RWPE1 (cell line): Measurements from ENCODE around the gene ALDH4A1.
"Not testable (repeated sequence)": the region's sequence is repeated elsewhere in the genome, so short reads cannot be mapped to it uniquely, and the experiment has no call there.

ENCODE experiments used
- CTCF ChIA-PET: fragments of 350-600 bp; sonication (Branson Sonifier 250); formaldehyde crosslinking; extraction: SDS; loops from one replicate; lab custom pipeline; 2021; lab: Yijun Ruan, JAX
- POLR2A ChIA-PET: fragments of 400-600 bp; formaldehyde crosslinking; extraction: SDS; loops from one replicate; lab custom pipeline; 2020; ENCODE audit warnings: antibody characterized with exemption; ENCODE audit not compliant: low non-redundant PET; lab: Yijun Ruan, JAX
- DNase-seq: peaks from one replicate; pipeline ENCODE4 v3.0.0; 2012; ENCODE audit warnings: low spot score
- H3K27ac ChIP-seq: fragments of 450-650 bp; 2 replicates; pipeline ENCODE4 v1.5.1; 2017
- CTCF ChIP-seq: fragments of 450-650 bp; conservative IDR thresholded peaks from 2 replicates; pipeline ENCODE4 v1.5.1; 2017; ENCODE audit warnings: low read depth, mild to moderate bottlenecking

The ALDH4A1 gene

GRCh38 chr1:18858070-18858688 is 44.2 kb downstream of the ALDH4A1 start:
- no peak for TF ChIP-seq CTCF
- POLR2A ChIA-PET: no interaction called here

GRCh38 chr1:18856435-18856834 is 45.9 kb downstream of the ALDH4A1 start:
- no peak overlapping the region for H3K27ac ChIP-seq

More at GRCh38 chr1:18858070-18858688, 44.2 kb downstream of the ALDH4A1 start:
- no peak for DNase-seq
- H3K27ac ChIP-seq: no peak overlapping the region
- CTCF ChIA-PET: no interaction called here

GRCh38 chr1:18855573-18855972 is 46.8 kb downstream of the ALDH4A1 start:
- ChIA-PET CTCF (interaction anchor here (0.6 kb wide), 1 partner anchor 108 kb away, joined by 4 read pairs; no protein-coding TSS in a partner anchor), POLR2A (no interaction called here)
- no peak for DNase-seq
- no peak for TF ChIP-seq CTCF
- H3K27ac ChIP-seq: no peak overlapping the region

More at GRCh38 chr1:18856435-18856834, 45.9 kb downstream of the ALDH4A1 start:
- TF ChIP-seq CTCF: no peak
- DNase-seq: no peak
- CTCF ChIA-PET: interaction anchor here (0.6 kb wide), 1 partner anchor 21 kb away, joined by 3 read pairs; no protein-coding TSS in a partner anchor
- POLR2A ChIA-PET: no interaction called here

- ChIA-PET POLR2A (no interaction called here), CTCF (no interaction called here)
- DNase-seq: no peak
- no peak for TF ChIP-seq CTCF
- no peak overlapping the region for H3K27ac ChIP-seq
Observed at GRCh38 chr1:18854331-18855025, 47.9 kb downstream of the ALDH4A1 start.

- ChIA-PET CTCF (no interaction called here), POLR2A (no interaction called here)
- DNase-seq: no peak
- no peak for TF ChIP-seq CTCF
- no peak overlapping the region for H3K27ac ChIP-seq
Observed at GRCh38 chr1:18852501-18852900, 49.9 kb downstream of the ALDH4A1 start.

GRCh38 chr1:18849261-18849711 is 53.1 kb downstream of the ALDH4A1 start:
- CTCF ChIA-PET: interaction anchor here (0.6 kb wide), 1 partner anchor 252 kb away, joined by 5 read pairs; no protein-coding TSS in a partner anchor

GRCh38 chr1:18847723-18848122 is 54.6 kb downstream of the ALDH4A1 start:
- DNase-seq, H3K27ac ChIP-seq, POLR2A ChIA-PET, CTCF ChIA-PET: not testable (repeated sequence)

More at GRCh38 chr1:18849261-18849711, 53.1 kb downstream of the ALDH4A1 start:
- H3K27ac ChIP-seq: no peak overlapping the region
- no peak for DNase-seq
- POLR2A ChIA-PET: no interaction called here
- no peak for TF ChIP-seq CTCF
